Activated CD4-positive, alpha-beta T cell treated with anti-CD3 and anti-CD28 coated beads, Interleukin-2, amount 10 ng/mL, durations not matched to agents 24 days and 14 days (primary cell): ENCODE measurements around the gene ABCC1. TPM values are rescaled to one million over a fixed set of nuclear protein-coding genes. Genes with fewer than 3 reads are reported as not detected.
"Not testable (repeated sequence)": the region's sequence is repeated elsewhere in the genome, so short reads cannot be mapped to it uniquely, and the experiment has no call there.

Experiments
- DNase-seq: peaks from one replicate; pipeline ENCODE4 v3.0.0; 2022
- H3K27ac Mint-ChIP-seq: one replicate; pipeline ENCODE4 v1.8.0; 2022; ENCODE audit warnings: mild to moderate bottlenecking, mixed read lengths
- H3K27me3 Mint-ChIP-seq: one replicate; pipeline ENCODE4 v1.8.0; 2022; ENCODE audit warnings: mixed read lengths
- H3K36me3 Mint-ChIP-seq: one replicate; pipeline ENCODE4 v1.8.0; 2022; ENCODE audit warnings: low read depth, mild to moderate bottlenecking, mixed read lengths
- H3K4me1 Mint-ChIP-seq: one replicate; pipeline ENCODE4 v1.8.0; 2021; ENCODE audit warnings: mixed read lengths
- H3K4me3 Mint-ChIP-seq: one replicate; pipeline ENCODE4 v1.8.0; 2022; ENCODE audit warnings: mild to moderate bottlenecking, moderate library complexity, mixed read lengths
- H3K9me3 Mint-ChIP-seq: one replicate; pipeline ENCODE4 v1.8.0; 2021; ENCODE audit warnings: mixed read lengths
- intact Hi-C: fragments of 100-400 bp; cut with micrococcal nuclease; formaldehyde crosslinking; loops from one replicate; pipeline ENCODE4 v1.15.1; 2023
- total RNA-seq: library from RNA; stranded (reverse); gene quantifications from 2 replicates; pipeline ENCODE4 v1.2.3, GENCODE V29; 2022

The ABCC1 gene
- total RNA-seq, 1 donor from 2014 or later = 92.2 TPM

- DNase-seq = no peak
- H3K36me3 Mint-ChIP-seq = no peaks in the 10 kb centered on the region
- no peaks in the 10 kb centered on the region for H3K27me3 Mint-ChIP-seq
- intact Hi-C loops = no loop called here
- no peaks in the 10 kb centered on the region for H3K9me3 Mint-ChIP-seq
- H3K4me3 Mint-ChIP-seq = no peak overlapping the region
- H3K27ac Mint-ChIP-seq = no peak overlapping the region
- no peaks in the 10 kb centered on the region for H3K4me1 Mint-ChIP-seq
Measured at GRCh38 chr16:15925631-15926030, 23.8 kb upstream of the ABCC1 start.

GRCh38 chr16:15928261-15929104 is 20.9 kb upstream of the ABCC1 start:
- no peak for DNase-seq
- Mint-ChIP-seq H3K9me3 (peaks cover 5% of the 10 kb centered on the region), H3K27me3 (peaks cover 4% of the 10 kb centered on the region), H3K4me3 (no peak overlapping the region), H3K4me1 (no peaks in the 10 kb centered on the region), H3K36me3 (no peaks in the 10 kb centered on the region), H3K27ac (no peak overlapping the region)
- intact Hi-C loops = no loop called here

GRCh38 chr16:15932939-15933338 is 16.5 kb upstream of the ABCC1 start:
- no peaks in the 10 kb centered on the region for H3K4me1 Mint-ChIP-seq
- H3K4me3 Mint-ChIP-seq = no peak overlapping the region
- no peak for DNase-seq
- no peaks in the 10 kb centered on the region for H3K36me3 Mint-ChIP-seq
- intact Hi-C loops = no loop called here
- H3K9me3 Mint-ChIP-seq = peaks cover 7% of the 10 kb centered on the region
- no peak overlapping the region for H3K27ac Mint-ChIP-seq
- peaks cover 11% of the 10 kb centered on the region for H3K27me3 Mint-ChIP-seq

GRCh38 chr16:15933781-15934180 is 15.6 kb upstream of the ABCC1 start:
- Mint-ChIP-seq H3K4me3 (no peak overlapping the region), H3K27me3 (peaks cover 11% of the 10 kb centered on the region), H3K4me1 (no peaks in the 10 kb centered on the region), H3K9me3 (peaks cover 7% of the 10 kb centered on the region), H3K27ac (no peak overlapping the region), H3K36me3 (no peaks in the 10 kb centered on the region)
- intact Hi-C loops = no loop called here
- DNase-seq = no peak

- peaks cover 7% of the 10 kb centered on the region for H3K9me3 Mint-ChIP-seq
- H3K27ac Mint-ChIP-seq = no peak overlapping the region
- H3K36me3 Mint-ChIP-seq = no peaks in the 10 kb centered on the region
- peaks cover 11% of the 10 kb centered on the region for H3K27me3 Mint-ChIP-seq
- intact Hi-C loops = no loop called here
- no peak for DNase-seq
- peaks cover 6% of the 10 kb centered on the region for H3K4me1 Mint-ChIP-seq
- no peak overlapping the region for H3K4me3 Mint-ChIP-seq
Measured at GRCh38 chr16:15934991-15935390, 14.4 kb upstream of the ABCC1 start.

GRCh38 chr16:15936809-15937208 is 12.6 kb upstream of the ABCC1 start:
- Mint-ChIP-seq H3K4me1 (peaks cover 10% of the 10 kb centered on the region), H3K27me3 (peaks cover 11% of the 10 kb centered on the region)
- DNase-seq, H3K9me3 Mint-ChIP-seq, intact Hi-C loops, H3K4me3 Mint-ChIP-seq, H3K27ac Mint-ChIP-seq, H3K36me3 Mint-ChIP-seq: not testable (repeated sequence)

- no peak for DNase-seq
- Mint-ChIP-seq H3K4me1 (peaks cover 26% of the 10 kb centered on the region), H3K4me3 (no peak overlapping the region), H3K27me3 (no peaks in the 10 kb centered on the region), H3K27ac (no peak overlapping the region), H3K36me3 (no peaks in the 10 kb centered on the region), H3K9me3 (no peaks in the 10 kb centered on the region)
- intact Hi-C loops = no loop called here
Measured at GRCh38 chr16:15942931-15943690, 6.3 kb upstream of the ABCC1 start.

- intact Hi-C loops = loop anchor here (2.0 kb wide), 1 partner anchor 14 kb away; no protein-coding TSS in a partner anchor
- Mint-ChIP-seq H3K4me3 (no peak overlapping the region), H3K36me3 (peaks cover 9% of the 10 kb centered on the region), H3K27ac (peak overlapping the region; percentile 18), H3K4me1 (peaks cover 29% of the 10 kb centered on the region), H3K9me3 (no peaks in the 10 kb centered on the region), H3K27me3 (no peaks in the 10 kb centered on the region)
- DNase-seq = no peak
Measured at GRCh38 chr16:15946257-15947044, 3.0 kb upstream of the ABCC1 start.

GRCh38 chr16:15947983-15948509 is 1.4 kb upstream of the ABCC1 start:
- Mint-ChIP-seq H3K4me1 (peaks cover 34% of the 10 kb centered on the region), H3K27ac (no peak overlapping the region), H3K9me3 (no peaks in the 10 kb centered on the region), H3K27me3 (no peaks in the 10 kb centered on the region), H3K36me3 (peaks cover 14% of the 10 kb centered on the region), H3K4me3 (no peak overlapping the region)
- intact Hi-C loops = loop anchor here (2.0 kb wide), 1 partner anchor 13 kb away; no protein-coding TSS in a partner anchor
- no peak for DNase-seq

GRCh38 chr16:15948532-15949209 is 745 bp upstream of the ABCC1 start:
- H3K27ac Mint-ChIP-seq = peak overlapping the region; percentile 93
- peaks cover 14% of the 10 kb centered on the region for H3K36me3 Mint-ChIP-seq
- intact Hi-C loops = no loop called here
- H3K9me3 Mint-ChIP-seq = no peaks in the 10 kb centered on the region
- peak; percentile 75 for DNase-seq
- H3K27me3 Mint-ChIP-seq = no peaks in the 10 kb centered on the region
- H3K4me1 Mint-ChIP-seq = peaks cover 36% of the 10 kb centered on the region
- peak overlapping the region; percentile 88 for H3K4me3 Mint-ChIP-seq

- H3K4me1 Mint-ChIP-seq = peaks cover 46% of the 10 kb centered on the region
- no peaks in the 10 kb centered on the region for H3K9me3 Mint-ChIP-seq
- H3K27ac Mint-ChIP-seq = peak overlapping the region; percentile 100
- peak overlapping the region; percentile 94 for H3K4me3 Mint-ChIP-seq
- H3K27me3 Mint-ChIP-seq = no peaks in the 10 kb centered on the region
- intact Hi-C loops = loop anchor here (1.0 to 5.0 kb wide), 5 partner anchors 11 to 97 kb away; partner anchors contain the start of gene CEP20
- H3K36me3 Mint-ChIP-seq = peaks cover 21% of the 10 kb centered on the region
- peak; percentile 85 for DNase-seq
Measured at GRCh38 chr16:15950161-15950854, 892 bp downstream of the ABCC1 start.

- H3K4me3 Mint-ChIP-seq = peak overlapping the region; percentile 94
- H3K4me1 Mint-ChIP-seq = peaks cover 50% of the 10 kb centered on the region
- H3K36me3 Mint-ChIP-seq = peaks cover 26% of the 10 kb centered on the region
- peak; percentile 64 for DNase-seq
- H3K9me3 Mint-ChIP-seq = no peaks in the 10 kb centered on the region
- no peaks in the 10 kb centered on the region for H3K27me3 Mint-ChIP-seq
- peak overlapping the region; percentile 100 for H3K27ac Mint-ChIP-seq
- intact Hi-C loops = loop anchor here (1.0 to 5.0 kb wide), 5 partner anchors 10 to 96 kb away; partner anchors contain the start of gene CEP20
Measured at GRCh38 chr16:15950869-15951268, 1.5 kb downstream of the ABCC1 start.
